AG10803 (cell line): ENCODE results near the gene IL1R1.

Experiments
- DNase-seq: peaks from one replicate; pipeline ENCODE4 v3.0.0; 2010; ENCODE audit warnings: low read depth
- H3K4me3 ChIP-seq: 2 replicates; pipeline ENCODE4 v1.5.1; 2011; ENCODE audit warnings: mild to moderate bottlenecking, low read length, control low read depth
- CTCF ChIP-seq: conservative IDR thresholded peaks from 2 replicates; pipeline ENCODE4 v1.5.1; 2011; ENCODE audit warnings: mild to moderate bottlenecking, low read length, control low read depth, inconsistent platforms

IL1R1 gene

DNA sequence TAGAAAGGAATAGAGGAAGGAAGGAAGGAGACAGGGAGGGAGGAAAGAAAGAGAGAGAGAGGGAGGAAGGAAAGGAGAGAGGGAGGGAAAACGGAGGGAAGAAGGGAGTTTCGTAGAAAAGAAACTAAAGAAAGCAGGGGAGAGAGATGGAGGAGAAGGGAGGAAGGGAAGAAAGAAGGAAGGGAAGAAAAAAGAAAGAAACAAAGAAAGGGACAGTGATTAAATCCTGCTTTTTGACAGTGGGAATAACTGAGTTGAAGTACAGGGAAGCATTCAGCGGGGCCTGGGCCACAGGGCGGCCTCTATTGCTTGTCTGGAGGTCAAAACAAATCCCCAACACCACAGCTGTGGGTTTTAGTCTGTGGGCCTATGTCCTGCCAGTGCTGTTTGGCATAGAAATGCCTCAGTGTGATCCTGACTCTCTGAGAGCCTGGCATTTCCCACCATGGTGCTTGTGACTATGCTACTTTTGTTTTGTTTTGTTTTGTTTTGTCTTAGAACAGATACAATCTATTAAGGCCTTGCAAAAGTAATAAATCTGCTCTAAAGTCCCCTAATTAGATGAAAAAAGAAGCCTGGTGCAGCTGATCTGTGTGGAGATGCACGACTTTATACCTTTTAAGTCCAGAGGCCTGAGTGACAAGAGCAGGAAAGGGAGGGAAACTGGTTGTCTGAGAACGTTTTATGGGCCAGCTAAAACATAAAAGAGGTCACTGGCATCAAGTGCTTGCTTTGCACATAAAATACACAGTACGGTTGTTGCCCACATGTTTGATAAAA, 84.3 kb downstream of the IL1R1 start:
- peak; percentile 35 for DNase-seq
- H3K4me3 ChIP-seq = no peak overlapping the region
- TF ChIP-seq CTCF = no peak

GRCh38 chr2:102229141-102229769, 86.7 kb downstream of the IL1R1 start:
- no peak for DNase-seq
- H3K4me3 ChIP-seq = no peak overlapping the region
- no peak for TF ChIP-seq CTCF
